ENCODE measurements around the gene THRB. TPM values are rescaled to one million over a fixed set of nuclear protein-coding genes. Genes with fewer than 3 reads are reported as not detected.

The THRB gene
- total and polyA plus RNA-seq, 12 donors = 3.8 to 32.8 (median 26.0) TPM

DNA sequence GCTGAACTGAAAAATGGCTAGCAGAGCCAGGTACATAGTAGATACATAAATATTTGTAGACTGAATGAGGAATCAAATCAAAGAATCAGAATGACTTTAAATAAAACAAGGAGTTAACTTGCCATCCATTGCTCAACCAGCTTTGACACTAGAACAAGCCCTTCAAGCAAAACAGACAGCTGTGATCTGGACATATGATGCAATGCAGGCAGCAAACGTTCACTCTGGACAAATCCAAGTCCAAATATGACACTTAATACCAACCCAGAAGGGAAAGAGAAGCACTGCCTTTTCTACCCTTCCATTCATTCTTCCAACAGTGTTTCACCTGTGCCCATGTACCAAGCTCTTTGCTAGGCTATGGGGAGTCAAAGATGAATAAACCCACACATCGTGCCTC lies 4.5 kb downstream of the THRB start:
- peak in 1 of 8 donors; percentile 27 for ATAC-seq
- H3K9me3 ChIP-seq = no peaks in the 10 kb centered on the region
- peaks cover 0 to 37% (median 0%) of the 10 kb centered on the region in 7 donors for H3K27me3 ChIP-seq
- peak overlapping the region in 2 of 10 donors; percentile 4 to 9 for H3K27ac ChIP-seq
- intact Hi-C loops (cut with DNase I) = loop anchor here in 9 of 10 donors (5.0 to 10.0 kb wide), 11 partner anchors 38 to 495 kb away; no protein-coding TSS in a partner anchor
- WGBS, 2 donors = 46 to 50% methylated on average over 2 of the region's 2 CpGs
- H3K4me3 ChIP-seq = no peak overlapping the region
- no peaks in the 10 kb centered on the region for H3K36me3 ChIP-seq
- DNase-seq = no peak
- H3K4me1 ChIP-seq = peaks cover 0 to 59% (median 22%) of the 10 kb centered on the region in 9 donors
- no peak for TF ChIP-seq CTCF (IDR thresholded peaks at IDR 0.05)

- no peak for TF ChIP-seq CTCF (IDR thresholded peaks at IDR 0.05)
- H3K27ac ChIP-seq = peak overlapping the region in 1 of 10 donors; percentile 17
- H3K27me3 ChIP-seq = peaks cover 0 to 11% (median 0%) of the 10 kb centered on the region in 7 donors
- no peaks in the 10 kb centered on the region for H3K9me3 ChIP-seq
- ATAC-seq = no peak
- H3K4me1 ChIP-seq = peaks cover 0 to 52% (median 22%) of the 10 kb centered on the region in 9 donors
- no peaks in the 10 kb centered on the region for H3K36me3 ChIP-seq
- no peak for DNase-seq
- H3K4me3 ChIP-seq = no peak overlapping the region
- intact Hi-C loops (cut with DNase I) = no loop called here
Measured at GRCh38 chr3:24487325-24488262, 7.1 kb downstream of the THRB start.

- no peak for DNase-seq
- intact Hi-C loops (cut with DNase I) = no loop called here
- Histone ChIP-seq H3K4me3 (no peak overlapping the region), H3K36me3 (no peaks in the 10 kb centered on the region), H3K4me1 (peaks cover 0 to 61% (median 18%) of the 10 kb centered on the region in 9 donors), H3K27ac (no peak overlapping the region), H3K9me3 (no peaks in the 10 kb centered on the region), H3K27me3 (no peaks in the 10 kb centered on the region)
- TF ChIP-seq CTCF (IDR thresholded peaks at IDR 0.05) = no peak
- 52 to 90% methylated on average over 1 of the region's 1 CpG for WGBS, 2 donors
- no peak for ATAC-seq
Measured at GRCh38 chr3:24485511-24485910, 9.1 kb downstream of the THRB start.

DNA sequence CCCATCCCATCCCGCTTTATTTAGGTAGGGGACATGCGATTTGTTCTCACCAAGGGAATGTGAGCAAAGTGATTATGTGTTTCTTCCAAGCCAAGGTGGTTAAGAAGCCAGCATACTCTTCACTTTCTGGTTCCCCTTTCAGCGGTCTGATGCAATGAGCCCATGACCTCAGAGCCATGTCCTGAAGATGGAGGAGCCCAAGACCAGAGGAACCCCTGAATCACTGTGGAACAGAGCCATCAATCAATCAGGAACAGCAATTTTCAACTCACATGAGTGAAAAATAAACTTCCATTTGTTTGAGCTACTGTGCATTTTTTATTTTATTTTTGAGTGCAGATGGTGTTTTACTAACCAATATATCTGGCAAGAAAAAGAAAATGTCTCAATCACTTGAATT lies 10.8 kb downstream of the THRB start:
- Histone ChIP-seq H3K27me3 (no peaks in the 10 kb centered on the region), H3K36me3 (no peaks in the 10 kb centered on the region), H3K4me3 (no peak overlapping the region), H3K27ac (no peak overlapping the region), H3K9me3 (no peaks in the 10 kb centered on the region), H3K4me1 (peaks cover 0 to 51% (median 11%) of the 10 kb centered on the region in 9 donors)
- intact Hi-C loops (cut with DNase I) = no loop called here
- 88 to 93% methylated on average over 3 of the region's 3 CpGs for WGBS, 2 donors
- TF ChIP-seq CTCF (IDR thresholded peaks at IDR 0.05) = no peak
- DNase-seq (peak in 1 of 2 donors; percentile 13), ATAC-seq (peak in 2 of 8 donors; percentile 39 to 44)
